Measurements from ENCODE around the gene NRN1. TPM values are rescaled to one million over a fixed set of nuclear protein-coding genes. Genes with fewer than 3 reads are reported as not detected.

Gene NRN1
- total and polyA plus RNA-seq, 11 donors = 8.3 to 21.0 (median 12.5) TPM

GRCh38 chr6:6002848-6003620 lies 3.7 kb downstream of the NRN1 start:
- no peak for TF ChIP-seq CTCF (IDR thresholded peaks at IDR 0.05)
- no peak for TF ChIP-seq POLR2A (IDR thresholded peaks at IDR 0.05)
- DNase-seq = no peak
- Histone ChIP-seq H3K9me3 (no peaks in the 10 kb centered on the region), H3K36me3 (no peaks in the 10 kb centered on the region), H3K27me3 (peaks cover 73 to 100% (median 99%) of the 10 kb centered on the region in 9 donors), H3K4me3 (peak overlapping the region; percentile 11 to 65 (median 60)), H3K4me1 (peaks cover 0 to 77% (median 44%) of the 10 kb centered on the region in 12 donors), H3K27ac (peak overlapping the region; percentile 52 to 86 (median 74))
- no peak for ATAC-seq
- intact Hi-C loops (cut with DNase I) = loop anchor here in 1 of 10 donors (10.0 kb wide), 1 partner anchor 528 kb away; no protein-coding TSS in a partner anchor
- WGBS, 4 donors = 10 to 18% (median 13%) methylated on average over 38 to 48 of the region's 48 CpGs

- TF ChIP-seq CTCF (IDR thresholded peaks at IDR 0.05) (no peak), POLR2A (IDR thresholded peaks at IDR 0.05) (no peak)
- no peak overlapping the region for H3K27ac ChIP-seq
- peaks cover 0 to 77% (median 41%) of the 10 kb centered on the region in 12 donors for H3K4me1 ChIP-seq
- no peaks in the 10 kb centered on the region for H3K36me3 ChIP-seq
- no peaks in the 10 kb centered on the region for H3K9me3 ChIP-seq
- ATAC-seq (no peak), DNase-seq (no peak)
- 26 to 54% (median 43%) methylated on average over 52 to 57 of the region's 57 CpGs for WGBS, 4 donors
- peak overlapping the region in 6 of 12 donors; percentile 40 to 63 (median 62) for H3K4me3 ChIP-seq
- intact Hi-C loops (cut with DNase I) = loop anchor here in 1 of 10 donors (10.0 kb wide), 1 partner anchor 527 kb away; no protein-coding TSS in a partner anchor
- peaks cover 70 to 100% (median 99%) of the 10 kb centered on the region in 9 donors for H3K27me3 ChIP-seq
Measured at GRCh38 chr6:6002005-6002847, 4.5 kb downstream of the NRN1 start.

- TF ChIP-seq POLR2A (IDR thresholded peaks at IDR 0.05) (no peak), CTCF (IDR thresholded peaks at IDR 0.05) (no peak)
- no peak overlapping the region for H3K27ac ChIP-seq
- ATAC-seq (no peak), DNase-seq (no peak)
- H3K36me3 ChIP-seq = no peaks in the 10 kb centered on the region
- H3K27me3 ChIP-seq = peaks cover 69 to 100% (median 99%) of the 10 kb centered on the region in 9 donors
- H3K9me3 ChIP-seq = no peaks in the 10 kb centered on the region
- 50 to 72% (median 66%) methylated on average over 10 of the region's 10 CpGs for whole genome bisulfite sequencing, 4 donors
- H3K4me1 ChIP-seq = peaks cover 0 to 76% (median 44%) of the 10 kb centered on the region in 12 donors
- H3K4me3 ChIP-seq = no peak overlapping the region
- intact Hi-C loops (cut with DNase I) = loop anchor here in 1 of 10 donors (10.0 kb wide), 1 partner anchor 527 kb away; no protein-coding TSS in a partner anchor
Measured at GRCh38 chr6:6001443-6001842, 5.3 kb downstream of the NRN1 start.

Data from heart left ventricle (tissue), 16 donors.